Karpas-422 (cell line): Measurements from ENCODE around the gene NCSTN. TPM values are rescaled to one million over a fixed set of nuclear protein-coding genes. Genes with fewer than 3 reads are reported as not detected.

Experiments
- DNase-seq: peaks from one replicate; pipeline ENCODE4 v3.0.0-alpha.2; 2015
- H2AFZ ChIP-seq: fragments of 200-600 bp; sonication (generic); 2 replicates; pipeline ENCODE4 v1.6.1; 2014; ENCODE audit warnings: antibody characterized with exemption, low read length, mixed read lengths
- H3K27ac ChIP-seq: fragments of 200-600 bp; sonication (generic); 2 replicates; pipeline ENCODE4 v1.5.1; 2014; ENCODE audit warnings: mild to moderate bottlenecking, low read length, moderate library complexity
- H3K27me3 ChIP-seq: fragments of 200-600 bp; sonication (generic); 2 replicates; pipeline ENCODE4 v1.6.1; 2014; ENCODE audit warnings: low read length, mixed read lengths
- H3K36me3 ChIP-seq: fragments of 200-600 bp; sonication (generic); 2 replicates; pipeline ENCODE4 v1.6.1; 2014; ENCODE audit warnings: low read length, mixed read lengths; ENCODE audit not compliant: insufficient read depth
- H3K4me1 ChIP-seq: fragments of 200-600 bp; sonication (generic); 2 replicates; pipeline ENCODE4 v1.6.1; 2014; ENCODE audit warnings: mild to moderate bottlenecking, low read length, mixed read lengths
- H3K4me2 ChIP-seq: fragments of 200-600 bp; sonication (generic); 2 replicates; pipeline ENCODE4 v1.6.1; 2014; ENCODE audit warnings: low read length, low read depth, mild to moderate bottlenecking; ENCODE audit not compliant: poor library complexity, severe bottlenecking
- H3K4me3 ChIP-seq: fragments of 200-600 bp; sonication (generic); 2 replicates; pipeline ENCODE4 v1.5.1; 2014; ENCODE audit warnings: mild to moderate bottlenecking, antibody characterized with exemption, low read length, mixed read lengths
- H3K79me2 ChIP-seq: fragments of 200-600 bp; sonication (generic); 2 replicates; pipeline ENCODE4 v1.6.1; 2014; ENCODE audit warnings: mild to moderate bottlenecking, low read length, mixed read lengths
- H3K9ac ChIP-seq: fragments of 200-600 bp; sonication (generic); 2 replicates; pipeline ENCODE4 v1.6.0; 2014; ENCODE audit warnings: low read length
- H3K9me2 ChIP-seq: fragments of 200-600 bp; sonication (generic), shearing (Covaris generic); replicated peaks from 2 replicates; pipeline ENCODE4 v1.6.0; 2014; ENCODE audit warnings: mild to moderate bottlenecking, low read length, moderate library complexity; ENCODE audit not compliant: insufficient read depth
- H3K9me3 ChIP-seq: fragments of 300-700, 200-600 bp; sonication (generic); 2 replicates; pipeline ENCODE4 v1.6.1; 2014; ENCODE audit warnings: low read length, mixed read lengths
- H4K20me1 ChIP-seq: fragments of 200-600 bp; sonication (generic); 2 replicates; pipeline ENCODE4 v1.6.1; 2014; ENCODE audit warnings: mild to moderate bottlenecking, antibody characterized with exemption, low read length, low read depth; ENCODE audit not compliant: insufficient read depth
- total RNA-seq: library from RNA; depleted of rRNA; stranded (reverse); fragments of >200 nt; shearing (Covaris generic); gene quantifications from 2 replicates; pipeline ENCODE4 v1.2.3, GENCODE V29; 2014; ENCODE audit warnings: low replicate concordance

NCSTN gene
- total RNA-seq, 1 experiment from 2014 or later = 76.9 TPM

- Histone ChIP-seq H3K27ac (no peak overlapping the region), H3K9me2 (no peaks in the 10 kb centered on the region), H3K4me3 (no peak overlapping the region), H3K9ac (no peak overlapping the region), H3K79me2 (peaks cover 49% of the 10 kb centered on the region), H3K4me2 (no peak overlapping the region), H4K20me1 (no peaks in the 10 kb centered on the region), H3K27me3 (no peaks in the 10 kb centered on the region), H2AFZ (no peak overlapping the region), H3K9me3 (no peaks in the 10 kb centered on the region), H3K4me1 (no peaks in the 10 kb centered on the region), H3K36me3 (peaks cover 80% of the 10 kb centered on the region)
- DNase-seq = no peak
These were observed 27.8 kb upstream of the NCSTN start for GRCh38 chr1:160315359-160315758.

DNA sequence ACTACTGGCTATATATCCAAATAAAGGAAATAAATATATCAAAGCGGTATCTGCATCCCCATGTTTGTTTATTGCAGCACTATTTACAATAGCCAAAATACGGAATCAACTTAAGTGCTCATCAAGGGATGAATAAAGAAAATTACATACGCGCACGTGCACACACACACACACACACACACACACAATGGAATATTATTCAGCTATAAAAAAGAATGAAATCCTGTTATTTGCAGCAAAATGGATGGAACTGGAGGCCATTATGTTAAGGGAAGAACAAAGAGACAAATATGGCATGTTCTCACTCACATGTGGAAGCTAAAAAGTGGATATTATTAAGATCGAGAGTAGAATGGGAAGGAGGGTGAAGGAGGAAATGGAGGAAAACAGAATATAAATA is 20.4 kb upstream of the NCSTN start:
- H3K36me3 ChIP-seq = peaks cover 76% of the 10 kb centered on the region
- DNase-seq = no peak

GRCh38 chr1:160325252-160325651 is 17.9 kb upstream of the NCSTN start:
- H3K27ac ChIP-seq = no peak overlapping the region
- peaks cover 47% of the 10 kb centered on the region for H3K79me2 ChIP-seq
- no peaks in the 10 kb centered on the region; the same call in 1 of the 2 replicates for H4K20me1 ChIP-seq
- no peak overlapping the region for H3K4me2 ChIP-seq
- no peaks in the 10 kb centered on the region for H3K27me3 ChIP-seq
- no peaks in the 10 kb centered on the region for H3K9me2 ChIP-seq
- no peaks in the 10 kb centered on the region for H3K9me3 ChIP-seq
- H3K4me1 ChIP-seq = no peaks in the 10 kb centered on the region
- H3K4me3 ChIP-seq = no peak overlapping the region
- DNase-seq = no peak
- no peak overlapping the region for H3K9ac ChIP-seq
- no peak overlapping the region for H2AFZ ChIP-seq
- peaks cover 72% of the 10 kb centered on the region for H3K36me3 ChIP-seq

More for the DNA sequence above, 20.4 kb upstream of the NCSTN start:
- no peaks in the 10 kb centered on the region for H4K20me1 ChIP-seq
- no peak overlapping the region for H3K27ac ChIP-seq
- no peaks in the 10 kb centered on the region for H3K9me3 ChIP-seq
- H2AFZ ChIP-seq = no peak overlapping the region
- H3K9ac ChIP-seq = no peak overlapping the region
- H3K9me2 ChIP-seq = no peaks in the 10 kb centered on the region
- H3K4me1 ChIP-seq = no peaks in the 10 kb centered on the region
- peaks cover 59% of the 10 kb centered on the region for H3K79me2 ChIP-seq
- H3K4me3 ChIP-seq = no peak overlapping the region
- no peaks in the 10 kb centered on the region for H3K27me3 ChIP-seq
- H3K4me2 ChIP-seq = no peak overlapping the region

GRCh38 chr1:160326418-160326817 is 16.8 kb upstream of the NCSTN start:
- Histone ChIP-seq H3K9me3 (no peaks in the 10 kb centered on the region), H3K79me2 (peaks cover 40% of the 10 kb centered on the region), H2AFZ (no peak overlapping the region), H3K9me2 (no peaks in the 10 kb centered on the region), H4K20me1 (no peaks in the 10 kb centered on the region; the same call in 1 of the 2 replicates), H3K4me3 (no peak overlapping the region), H3K4me2 (no peak overlapping the region), H3K27ac (no peak overlapping the region), H3K9ac (no peak overlapping the region), H3K4me1 (no peaks in the 10 kb centered on the region), H3K36me3 (peaks cover 74% of the 10 kb centered on the region), H3K27me3 (no peaks in the 10 kb centered on the region)
- DNase-seq = no peak

DNA sequence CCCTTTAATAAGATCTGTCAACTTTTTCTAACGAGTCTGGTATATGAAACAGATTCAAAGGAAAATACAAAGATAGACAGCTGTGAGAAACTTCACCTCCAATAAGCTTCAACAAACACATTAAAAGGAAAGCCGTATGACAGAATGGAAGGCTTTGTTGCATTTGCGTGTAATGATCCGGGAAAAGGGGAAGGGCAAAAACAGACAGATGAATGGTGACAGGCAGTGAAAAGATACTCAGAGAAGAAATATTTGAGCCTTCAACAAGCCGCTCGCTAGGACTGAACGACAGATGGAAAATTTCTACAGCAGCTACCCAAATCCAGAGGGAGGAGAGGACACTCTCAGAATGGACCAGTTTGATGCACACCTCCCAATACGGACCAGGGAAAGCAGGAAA is 15.0 kb upstream of the NCSTN start:
- Histone ChIP-seq H3K27ac (no peak overlapping the region), H3K9me3 (no peaks in the 10 kb centered on the region), H3K79me2 (peaks cover 25% of the 10 kb centered on the region), H3K36me3 (peaks cover 70% of the 10 kb centered on the region), H4K20me1 (no peaks in the 10 kb centered on the region; the same call in 1 of the 2 replicates), H3K9ac (no peak overlapping the region), H3K9me2 (no peaks in the 10 kb centered on the region), H3K4me2 (no peak overlapping the region), H3K27me3 (no peaks in the 10 kb centered on the region), H3K4me1 (no peaks in the 10 kb centered on the region), H2AFZ (no peak overlapping the region), H3K4me3 (no peak overlapping the region)
- no peak for DNase-seq

DNA sequence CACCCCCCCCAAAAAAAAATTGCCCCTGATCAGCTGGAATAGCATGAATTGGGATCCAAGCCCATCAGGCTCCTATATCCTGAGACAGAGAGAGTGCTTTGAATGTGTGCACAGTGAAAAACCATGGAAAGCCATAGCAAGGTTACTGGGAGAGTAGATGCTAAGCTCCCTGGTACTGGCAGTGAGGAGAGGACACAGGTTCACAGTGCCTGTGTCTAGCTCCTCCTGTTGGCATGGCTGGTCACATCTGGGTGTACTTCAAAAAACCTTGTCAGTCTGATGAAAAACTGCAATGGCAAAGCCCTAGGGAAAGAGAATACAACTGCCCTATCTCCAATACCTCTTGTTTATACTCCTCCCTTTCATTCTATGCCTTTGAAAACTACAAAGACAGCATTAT is 13.1 kb upstream of the NCSTN start:
- peaks cover 74% of the 10 kb centered on the region for H3K36me3 ChIP-seq
- peaks cover 36% of the 10 kb centered on the region for H3K79me2 ChIP-seq

GRCh38 chr1:160332516-160332915 is 10.7 kb upstream of the NCSTN start:
- Histone ChIP-seq H3K27ac (no peak overlapping the region), H3K36me3 (peaks cover 59% of the 10 kb centered on the region; the same call in 1 of the 2 replicates)

More for the DNA sequence above, 13.1 kb upstream of the NCSTN start:
- no peaks in the 10 kb centered on the region for H3K27me3 ChIP-seq
- H3K9me2 ChIP-seq = no peaks in the 10 kb centered on the region
- no peak overlapping the region for H3K27ac ChIP-seq
- no peak for DNase-seq
- H3K4me1 ChIP-seq = no peaks in the 10 kb centered on the region
- H4K20me1 ChIP-seq = no peaks in the 10 kb centered on the region; the same call in 1 of the 2 replicates
- no peak overlapping the region for H3K9ac ChIP-seq
- H2AFZ ChIP-seq = no peak overlapping the region
- H3K4me3 ChIP-seq = no peak overlapping the region
- H3K4me2 ChIP-seq = no peak overlapping the region
- H3K9me3 ChIP-seq = no peaks in the 10 kb centered on the region

DNA sequence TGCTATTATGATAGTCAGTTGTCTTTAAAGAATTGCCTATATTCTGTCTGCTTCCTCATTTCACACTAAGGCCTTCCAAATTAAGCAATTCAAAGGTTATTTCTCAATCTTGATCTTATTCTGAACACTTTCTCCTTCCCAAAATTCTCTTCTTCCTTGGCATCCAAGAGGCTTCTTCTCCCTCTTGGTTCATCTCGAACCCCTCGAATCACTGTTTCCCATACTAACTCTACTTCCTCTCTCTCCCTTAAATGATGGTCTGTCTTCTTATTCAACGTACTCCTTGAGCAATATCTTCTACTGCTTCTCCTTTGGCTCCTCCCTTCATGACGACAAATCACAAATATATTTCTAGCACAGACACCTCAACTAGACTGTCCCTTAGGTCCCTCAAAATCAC is 4.6 kb upstream of the NCSTN start:
- Histone ChIP-seq H3K4me2 (no peak overlapping the region), H2AFZ (no peak overlapping the region), H3K27me3 (no peaks in the 10 kb centered on the region), H3K36me3 (peaks cover 52% of the 10 kb centered on the region; the same call in 1 of the 2 replicates), H3K27ac (no peak overlapping the region), H3K4me1 (peaks cover 16% of the 10 kb centered on the region), H3K4me3 (no peak overlapping the region), H4K20me1 (0 out of 2 replicates have a peak, but pooled peaks cover 6% of the 10 kb centered on the region), H3K9me3 (no peaks in the 10 kb centered on the region), H3K9me2 (no peaks in the 10 kb centered on the region), H3K79me2 (peaks cover 84% of the 10 kb centered on the region), H3K9ac (no peak overlapping the region)
- DNase-seq = no peak

More at GRCh38 chr1:160332516-160332915, 10.7 kb upstream of the NCSTN start:
- Histone ChIP-seq H3K9ac (no peak overlapping the region), H4K20me1 (no peaks in the 10 kb centered on the region; the same call in 1 of the 2 replicates), H3K4me3 (no peak overlapping the region), H3K9me2 (no peaks in the 10 kb centered on the region), H3K9me3 (no peaks in the 10 kb centered on the region), H2AFZ (no peak overlapping the region), H3K79me2 (peaks cover 38% of the 10 kb centered on the region), H3K4me2 (no peak overlapping the region), H3K27me3 (no peaks in the 10 kb centered on the region), H3K4me1 (no peaks in the 10 kb centered on the region)
- no peak for DNase-seq
